Central memory CD8-positive, alpha-beta T cell (primary cell): ENCODE data around the gene ATP10B.
"Not testable (repeated sequence)": the region's sequence is repeated elsewhere in the genome, so short reads cannot be mapped to it uniquely, and the experiment has no call there.

Experiments used
- ATAC-seq: fragments of 150-1000 bp; cut with Tn5 transposase; replicated peaks from 2 replicates; pipeline ENCODE4 v1.10.0; 2022; ENCODE audit warnings: mild to moderate bottlenecking, moderate FRiP score, moderate number of reproducible peaks; ENCODE audit not compliant: poor library complexity, severe bottlenecking; ENCODE audit errors: extremely low read depth
- DNase-seq, 2 donors: peaks; one replicate each; pipeline ENCODE4 v3.0.0; 2021; ENCODE audit warnings: low spot score in 2 of 2
- H3K27ac Mint-ChIP-seq: one replicate; pipeline ENCODE4 v1.8.0; 2022; ENCODE audit warnings: low read depth, mild to moderate bottlenecking, moderate library complexity, mixed read lengths
- H3K27me3 Mint-ChIP-seq: one replicate; pipeline ENCODE4 v1.8.0; 2022; ENCODE audit warnings: mixed read lengths
- H3K36me3 Mint-ChIP-seq: one replicate; pipeline ENCODE4 v1.8.0; 2022; ENCODE audit warnings: mild to moderate bottlenecking, moderate library complexity, mixed read lengths; ENCODE audit not compliant: insufficient read depth
- H3K4me1 Mint-ChIP-seq: one replicate; pipeline ENCODE4 v1.8.0; 2022; ENCODE audit warnings: mixed read lengths
- H3K4me3 Mint-ChIP-seq: one replicate; pipeline ENCODE4 v1.8.0; 2022; ENCODE audit warnings: mild to moderate bottlenecking, moderate library complexity, mixed read lengths
- H3K9me3 Mint-ChIP-seq: one replicate; pipeline ENCODE4 v1.8.0; 2022; ENCODE audit warnings: mixed read lengths

The ATP10B gene

GRCh38 chr5:160843240-160843639 is 8.8 kb downstream of the ATP10B start:
- DNase-seq (no peak), ATAC-seq (no peak)
- Mint-ChIP-seq H3K36me3 (no peaks in the 10 kb centered on the region), H3K9me3 (no peaks in the 10 kb centered on the region), H3K27me3 (no peaks in the 10 kb centered on the region), H3K4me3 (no peak overlapping the region), H3K4me1 (no peaks in the 10 kb centered on the region), H3K27ac (no peak overlapping the region)

- ATAC-seq (no peak), DNase-seq (no peak)
- Mint-ChIP-seq H3K27ac (no peak overlapping the region), H3K4me3 (no peak overlapping the region), H3K9me3 (peaks cover 6% of the 10 kb centered on the region), H3K27me3 (peaks cover 4% of the 10 kb centered on the region), H3K4me1 (no peaks in the 10 kb centered on the region), H3K36me3 (no peaks in the 10 kb centered on the region)
Measured at GRCh38 chr5:160837749-160838593, 14.0 kb downstream of the ATP10B start.

GRCh38 chr5:160837211-160837610 is 14.8 kb downstream of the ATP10B start:
- H3K9me3 Mint-ChIP-seq: peaks cover 11% of the 10 kb centered on the region
- ATAC-seq: no peak
- H3K4me1 Mint-ChIP-seq: no peaks in the 10 kb centered on the region
- H3K27ac Mint-ChIP-seq: no peak overlapping the region
- no peak for DNase-seq
- H3K36me3 Mint-ChIP-seq: no peaks in the 10 kb centered on the region
- no peak overlapping the region for H3K4me3 Mint-ChIP-seq
- H3K27me3 Mint-ChIP-seq: peaks cover 9% of the 10 kb centered on the region

DNA sequence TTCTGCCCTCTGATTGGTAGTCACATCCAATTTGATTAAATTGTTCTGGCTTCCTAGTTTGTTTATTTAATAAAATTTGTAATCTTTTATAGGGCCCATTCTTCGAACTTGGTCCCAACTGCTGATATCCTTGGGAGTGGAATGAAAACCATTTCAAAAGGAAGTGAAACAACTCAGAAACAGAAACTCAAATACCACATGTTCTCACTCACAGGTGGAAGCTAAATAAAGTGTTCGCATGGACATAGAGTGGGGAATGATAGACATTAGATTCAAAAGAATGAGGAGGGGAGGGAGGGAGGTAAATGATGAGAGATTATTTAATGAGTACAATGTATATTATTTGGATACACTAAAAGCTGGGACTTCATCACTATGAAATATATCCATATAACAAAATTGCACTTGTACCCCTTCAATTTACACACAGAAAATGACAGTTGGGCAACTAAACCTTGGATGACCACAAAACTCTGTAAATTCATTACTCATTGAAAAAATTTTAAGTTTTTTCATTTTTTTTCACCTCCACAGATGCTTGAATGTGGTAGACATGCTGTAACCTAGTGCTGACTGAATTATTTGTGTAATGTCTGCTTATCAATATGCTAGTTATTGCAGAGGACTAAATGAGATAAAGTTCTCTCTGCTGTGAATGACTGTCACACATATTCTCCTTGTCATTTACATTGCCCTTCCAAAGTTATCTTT is 16.0 kb downstream of the ATP10B start:
- Mint-ChIP-seq H3K4me1 (no peaks in the 10 kb centered on the region), H3K27ac (no peak overlapping the region), H3K4me3 (no peak overlapping the region), H3K36me3 (no peaks in the 10 kb centered on the region), H3K9me3 (peaks cover 17% of the 10 kb centered on the region), H3K27me3 (peaks cover 15% of the 10 kb centered on the region)
- DNase-seq (no peak), ATAC-seq (no peak)

DNA sequence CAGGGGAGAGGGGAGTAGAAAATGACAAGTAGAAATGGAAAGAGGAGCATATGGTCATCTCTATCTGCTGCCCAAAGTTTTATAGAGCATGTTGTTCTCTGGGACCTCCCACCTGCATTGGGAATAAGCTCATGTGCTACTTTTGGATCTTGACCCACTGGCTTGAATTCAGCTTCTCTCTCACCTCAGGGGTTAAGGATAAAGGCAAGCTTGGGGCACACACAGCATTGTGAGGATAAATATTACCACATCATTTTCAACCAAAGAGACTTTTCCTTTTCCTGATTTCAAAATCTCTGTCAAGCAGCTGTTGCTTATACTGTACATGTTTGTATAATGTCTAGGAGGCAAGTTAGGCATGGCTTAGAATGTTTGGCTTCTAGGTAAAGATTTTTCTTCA is 16.6 kb downstream of the ATP10B start:
- no peak overlapping the region for H3K27ac Mint-ChIP-seq

DNA sequence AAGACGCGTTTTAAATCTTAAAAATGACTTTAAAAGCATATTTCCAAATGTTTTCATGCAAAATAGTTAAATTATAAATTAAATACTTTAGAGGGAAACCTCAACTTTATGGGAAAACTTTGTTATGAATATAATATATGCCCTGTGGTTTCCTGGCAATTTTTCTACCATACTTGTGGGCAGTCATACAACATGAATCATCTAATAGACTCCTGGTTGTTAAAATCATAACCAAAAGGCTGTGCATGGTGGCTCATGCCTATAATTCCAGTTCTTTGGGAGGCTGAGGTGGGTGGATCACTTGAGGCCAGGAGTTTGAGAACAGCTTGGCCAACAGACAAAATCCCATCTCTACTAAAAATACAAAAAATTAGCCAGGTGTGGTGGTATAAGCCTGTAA is 18.2 kb downstream of the ATP10B start:
- Mint-ChIP-seq H3K4me1 (no peaks in the 10 kb centered on the region), H3K36me3 (no peaks in the 10 kb centered on the region), H3K27me3 (peaks cover 17% of the 10 kb centered on the region), H3K27ac (no peak overlapping the region), H3K9me3 (peaks cover 17% of the 10 kb centered on the region), H3K4me3 (no peak overlapping the region)
- no peak for DNase-seq
- ATAC-seq: no peak

More for the DNA sequence above, 16.6 kb downstream of the ATP10B start:
- no peaks in the 10 kb centered on the region for H3K4me1 Mint-ChIP-seq
- DNase-seq (no peak), ATAC-seq (no peak)
- H3K36me3 Mint-ChIP-seq: no peaks in the 10 kb centered on the region
- no peak overlapping the region for H3K4me3 Mint-ChIP-seq
- peaks cover 17% of the 10 kb centered on the region for H3K9me3 Mint-ChIP-seq
- peaks cover 17% of the 10 kb centered on the region for H3K27me3 Mint-ChIP-seq

DNA sequence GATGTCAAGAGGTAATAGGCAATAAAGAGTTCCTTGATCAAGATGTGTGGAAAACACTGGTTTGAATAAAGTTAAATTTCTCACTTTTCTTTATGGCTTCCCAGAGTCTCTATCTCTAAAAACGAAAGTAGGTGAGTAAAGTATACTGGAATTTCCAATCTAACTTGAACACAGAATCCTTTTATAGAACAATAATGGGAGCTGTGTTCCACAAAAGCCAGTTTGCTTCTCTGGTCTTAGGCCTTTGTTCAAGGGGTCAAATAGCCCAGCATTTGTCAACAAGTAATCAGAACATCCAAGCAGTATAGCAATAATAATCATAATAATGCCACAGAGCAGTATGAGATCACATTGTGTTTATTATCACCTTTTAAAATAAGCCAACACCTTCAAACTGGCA is 20.2 kb downstream of the ATP10B start:
- no peaks in the 10 kb centered on the region for H3K4me1 Mint-ChIP-seq
- H3K36me3 Mint-ChIP-seq: no peaks in the 10 kb centered on the region
- DNase-seq (no peak), ATAC-seq (no peak)
- peaks cover 21% of the 10 kb centered on the region for H3K9me3 Mint-ChIP-seq
- H3K27me3 Mint-ChIP-seq: peaks cover 17% of the 10 kb centered on the region
- no peak overlapping the region for H3K4me3 Mint-ChIP-seq
- H3K27ac Mint-ChIP-seq: no peak overlapping the region

DNA sequence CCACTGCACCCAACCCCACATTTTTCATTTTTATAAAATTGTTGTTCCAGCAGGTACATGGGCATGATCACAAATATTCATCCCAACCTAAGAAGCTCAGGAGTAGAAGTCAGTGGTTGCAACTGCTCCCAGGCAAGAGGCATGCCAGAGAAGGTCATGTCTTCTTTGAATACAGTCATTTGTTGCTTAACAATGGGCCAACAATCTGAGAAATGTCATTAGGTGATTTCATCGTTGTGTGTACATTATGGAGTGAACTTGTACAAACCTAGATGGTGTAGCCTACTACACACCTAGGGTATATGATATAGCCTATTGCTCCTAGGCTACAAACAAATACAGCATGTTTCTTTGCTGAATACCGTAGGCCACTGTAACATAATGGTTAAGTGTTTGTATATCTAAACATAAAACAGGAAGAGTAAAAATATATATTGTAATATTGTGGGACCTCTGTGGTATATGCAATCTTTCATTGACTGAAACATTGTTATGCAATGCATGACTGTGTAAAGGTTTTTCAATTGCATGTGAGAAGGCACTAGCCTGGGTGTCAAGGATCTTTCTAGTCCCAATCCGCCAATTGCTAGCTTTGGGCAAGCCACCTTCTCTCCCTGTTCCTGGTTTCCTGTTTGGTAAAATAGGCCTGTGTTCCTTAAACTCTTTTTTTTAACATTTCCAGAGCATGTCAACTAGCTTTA is 27.6 kb downstream of the ATP10B start:
- H3K27ac Mint-ChIP-seq: no peak overlapping the region
- DNase-seq (no peak), ATAC-seq (no peak)
- no peak overlapping the region for H3K4me3 Mint-ChIP-seq
- no peaks in the 10 kb centered on the region for H3K36me3 Mint-ChIP-seq
- peaks cover 47% of the 10 kb centered on the region for H3K9me3 Mint-ChIP-seq
- H3K27me3 Mint-ChIP-seq: no peaks in the 10 kb centered on the region
- H3K4me1 Mint-ChIP-seq: no peaks in the 10 kb centered on the region

DNA sequence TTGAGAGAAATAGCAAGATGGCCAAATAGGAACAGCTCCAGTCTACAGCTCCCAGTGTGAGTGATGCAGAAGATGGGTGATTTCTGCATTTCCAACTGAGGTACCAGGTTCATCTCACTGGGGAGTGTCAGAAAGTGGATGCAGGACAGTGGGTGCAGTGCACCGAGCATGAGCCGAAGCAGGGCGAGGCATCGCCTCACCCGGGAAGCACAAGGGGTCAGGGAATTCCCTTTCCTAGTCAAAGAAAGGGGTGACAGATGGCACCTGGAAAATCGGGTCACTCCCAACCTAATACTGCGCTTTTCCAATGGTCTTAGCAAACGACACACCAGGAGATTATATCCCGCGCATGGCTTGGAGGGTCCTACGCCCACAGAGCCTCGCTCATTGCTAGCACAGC is 39.0 kb downstream of the ATP10B start:
- not testable (repeated sequence) for ATAC-seq, H3K27ac Mint-ChIP-seq

GRCh38 chr5:160805376-160805775 is 46.6 kb downstream of the ATP10B start:
- no peaks in the 10 kb centered on the region for H3K9me3 Mint-ChIP-seq
- no peak overlapping the region for H3K4me3 Mint-ChIP-seq

More for the DNA sequence above, 39.0 kb downstream of the ATP10B start:
- not testable (repeated sequence) for H3K4me1 Mint-ChIP-seq, H3K36me3 Mint-ChIP-seq, H3K4me3 Mint-ChIP-seq, DNase-seq
- Mint-ChIP-seq H3K27me3 (peaks cover 52% of the 10 kb centered on the region), H3K9me3 (peaks cover 17% of the 10 kb centered on the region)

GRCh38 chr5:160802592-160802991 is 49.4 kb downstream of the ATP10B start:
- no peak overlapping the region for H3K4me3 Mint-ChIP-seq
- peaks cover 27% of the 10 kb centered on the region for H3K27me3 Mint-ChIP-seq
- DNase-seq: no peak
- ATAC-seq: no peak
- no peaks in the 10 kb centered on the region for H3K36me3 Mint-ChIP-seq
- no peak overlapping the region for H3K27ac Mint-ChIP-seq
- H3K4me1 Mint-ChIP-seq: no peaks in the 10 kb centered on the region
- H3K9me3 Mint-ChIP-seq: no peaks in the 10 kb centered on the region

More at GRCh38 chr5:160805376-160805775, 46.6 kb downstream of the ATP10B start:
- H3K27me3 Mint-ChIP-seq: peaks cover 36% of the 10 kb centered on the region
- no peaks in the 10 kb centered on the region for H3K36me3 Mint-ChIP-seq
- no peak overlapping the region for H3K27ac Mint-ChIP-seq
- no peaks in the 10 kb centered on the region for H3K4me1 Mint-ChIP-seq
- ATAC-seq (no peak), DNase-seq (no peak)

DNA sequence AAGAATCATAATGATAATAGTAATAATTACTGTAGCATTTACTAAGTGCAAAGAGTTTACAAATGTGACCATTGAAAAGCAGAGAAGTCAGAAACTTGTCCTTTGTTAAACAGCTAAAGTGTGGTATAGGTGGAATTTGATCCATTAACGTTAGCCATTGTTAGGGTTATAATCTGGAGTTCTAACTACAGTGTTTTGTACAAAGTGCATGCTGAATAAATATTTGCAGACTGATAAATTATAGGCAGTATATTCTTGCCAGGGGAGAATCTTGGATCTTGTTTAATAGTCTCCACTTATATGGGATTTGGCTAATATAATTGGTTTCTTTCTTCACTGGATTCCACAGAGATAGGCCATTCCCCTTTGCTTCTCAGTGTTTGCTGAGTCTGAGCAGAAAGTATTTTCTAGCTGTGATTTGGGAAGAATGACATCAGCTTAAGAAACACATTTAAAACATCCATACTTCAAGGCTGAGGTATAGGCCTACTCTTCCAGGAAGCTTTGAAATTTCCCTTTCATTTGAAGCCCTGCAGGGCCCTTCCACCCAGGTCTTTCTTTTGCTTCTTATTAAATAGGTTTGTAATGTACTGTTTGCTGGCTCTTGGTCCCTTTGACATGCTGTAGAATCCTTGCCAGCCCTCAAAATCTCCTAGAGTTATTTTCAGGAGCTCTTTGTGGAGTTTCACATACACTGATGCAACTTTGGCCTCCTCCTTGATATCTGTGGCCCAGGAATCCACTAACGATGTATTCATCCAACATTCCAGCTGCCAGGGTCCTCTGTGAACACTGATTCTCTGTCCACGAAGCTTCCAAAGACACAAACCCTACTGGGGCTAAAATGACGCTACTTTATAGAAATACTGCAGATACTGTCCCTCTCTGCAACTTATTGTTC is 51.4 kb downstream of the ATP10B start:
- H3K4me1 Mint-ChIP-seq: no peaks in the 10 kb centered on the region
- no peak overlapping the region for H3K27ac Mint-ChIP-seq
- no peak overlapping the region for H3K4me3 Mint-ChIP-seq
- no peaks in the 10 kb centered on the region for H3K9me3 Mint-ChIP-seq
- ATAC-seq: no peak
- no peaks in the 10 kb centered on the region for H3K36me3 Mint-ChIP-seq
- peaks cover 27% of the 10 kb centered on the region for H3K27me3 Mint-ChIP-seq
- no peak for DNase-seq
